K562 (cell line): Measurements from ENCODE around the gene ANAPC16. TPM values are rescaled to one million over a fixed set of nuclear protein-coding genes. Genes with fewer than 3 reads are reported as not detected.

Experiments
- BCL6 ChIP-seq: fragments of 250-450 bp; sonication (Bioruptor Pico); IDR thresholded peaks from 2 replicates; pipeline ENCODE4 v1.4.0; 2020
- C11orf30 ChIP-seq: fragments of 450-650 bp; IDR thresholded peaks from 2 replicates; pipeline ENCODE4 v1.6.1; 2016; ENCODE audit warnings: low read depth, mild to moderate bottlenecking
- CBX8 ChIP-seq: fragments of 200-600 bp; sonication (generic); IDR thresholded peaks from 2 replicates; pipeline ENCODE4 v1.6.1; 2012; ENCODE audit warnings: borderline replicate concordance, mixed run types, low read depth, mild to moderate bottlenecking, moderate library complexity, mixed read lengths, low read length, control low read depth, inconsistent platforms; ENCODE audit not compliant: poor library complexity, severe bottlenecking; ENCODE audit errors: extremely low read depth
- CREM ChIP-seq: IDR thresholded peaks from 2 replicates; pipeline ENCODE4 v1.6.1; 2014; ENCODE audit warnings: antibody characterized with exemption, low read depth
- E2F3 ChIP-seq: fragments of 250-450 bp; sonication (Bioruptor Pico); IDR thresholded peaks from 2 replicates; pipeline ENCODE4 v1.4.0; 2020; ENCODE audit warnings: mild to moderate bottlenecking
- GATAD2B ChIP-seq: fragments of 450-650 bp; IDR thresholded peaks from 2 replicates; pipeline ENCODE4 v1.6.1; 2017; ENCODE audit warnings: mild to moderate bottlenecking, borderline replicate concordance
- ILF3 ChIP-seq: fragments of 450-650 bp; IDR thresholded peaks from 2 replicates; pipeline ENCODE4 v1.6.1; 2018; ENCODE audit warnings: antibody characterized with exemption, mild to moderate bottlenecking, moderate library complexity, borderline replicate concordance
- KLF13 ChIP-seq: fragments of 450-650 bp; IDR thresholded peaks from 2 replicates; pipeline ENCODE4 v1.6.1; 2016; ENCODE audit warnings: missing genetic modification characterization, low read depth, mild to moderate bottlenecking, missing compliant biosample characterization, moderate library complexity, borderline replicate concordance
- MAFK ChIP-seq: IDR thresholded peaks from 2 replicates; pipeline ENCODE4 v1.6.1; 2011; ENCODE audit warnings: low read length, improper control_type of control experiment
- MEF2D ChIP-seq: conservative IDR thresholded peaks from 2 replicates; pipeline ENCODE4 v1.6.1; 2016; ENCODE audit warnings: low read depth, missing genetic modification characterization, missing compliant biosample characterization
- NFIX ChIP-seq: fragments of 250-450 bp; sonication (Bioruptor Pico); IDR thresholded peaks from 2 replicates; pipeline ENCODE4 v1.4.0; 2020; ENCODE audit warnings: low read depth, mild to moderate bottlenecking, moderate library complexity
- NFRKB ChIP-seq: fragments of 450-650 bp; IDR thresholded peaks from 2 replicates; pipeline ENCODE4 v1.6.1; 2016; ENCODE audit warnings: low read depth
- SIX5 ChIP-seq, 2 experiments: IDR thresholded peaks; 2 replicates each; pipeline ENCODE4 v1.6.1; 2011; ENCODE audit warnings: low read length in 2 of 2, borderline replicate concordance in 1 of 2, low read depth in 1 of 2, mild to moderate bottlenecking in 1 of 2, moderate library complexity in 1 of 2; ENCODE audit not compliant: insufficient read depth in 1 of 2
- SLC30A9 ChIP-seq: fragments of 250-450 bp; sonication (Bioruptor Pico); IDR thresholded peaks from 2 replicates; pipeline ENCODE4 v1.8.0; 2022; ENCODE audit warnings: mild to moderate bottlenecking, moderate library complexity
- SMARCA5 ChIP-seq: fragments of 450-650 bp; IDR thresholded peaks from 2 replicates; pipeline ENCODE4 v1.6.1; 2016
- SMARCE1 ChIP-seq: fragments of 450-650 bp; IDR thresholded peaks from 2 replicates; pipeline ENCODE4 v1.7.1; 2016; ENCODE audit warnings: mild to moderate bottlenecking
- TEAD4 ChIP-seq, 2 experiments: sonication (generic) in 1 of 2; formaldehyde crosslinking in 1 of 2; IDR thresholded peaks; 2 replicates each; pipeline versions ENCODE4 v1.6.1 to v1.8.0; 2012 to 2022; ENCODE audit warnings: borderline replicate concordance in 1 of 2, inconsistent platforms in 1 of 2, low read length in 1 of 2, mild to moderate bottlenecking in 1 of 2, missing genetic modification reagents in 1 of 2
- ZBTB5 ChIP-seq: fragments of 450-650 bp; IDR thresholded peaks from 2 replicates; pipeline ENCODE4 v1.6.1; 2017; ENCODE audit warnings: antibody characterized with exemption
- ZFP1 ChIP-seq: fragments of 450-650 bp; formaldehyde crosslinking; IDR thresholded peaks from 2 replicates; pipeline ENCODE4 v1.4.0; 2020; ENCODE audit warnings: mild to moderate bottlenecking, mixed read lengths
- ZNF140 ChIP-seq: fragments of 250-450 bp; sonication (Bioruptor Pico); IDR thresholded peaks from 2 replicates; pipeline ENCODE4 v1.8.0; 2021; ENCODE audit warnings: moderate library complexity, mild to moderate bottlenecking, inconsistent platforms
- ZNF324 ChIP-seq: fragments of 250-450 bp; sonication (Bioruptor Pico); IDR thresholded peaks from 2 replicates; pipeline ENCODE4 v1.4.0; 2020; ENCODE audit warnings: mild to moderate bottlenecking
- ZSCAN32 ChIP-seq: fragments of 450-650 bp; formaldehyde crosslinking; IDR thresholded peaks from 2 replicates; pipeline ENCODE4 v1.4.0; 2020; ENCODE audit warnings: mild to moderate bottlenecking, moderate library complexity
- polyA plus RNA-seq, 8 experiments: library from polyadenylated mRNA; depleted of rRNA in 4 of 8; stranded (reverse) in 5 of 8; unstranded in 3 of 8; fragments of >200 nt; fragmentation: Nextera tagmentation in 2 of 8; fragmentation: Illumina TruSeq in 1 of 8; extraction: Ambion mirVana in 2 of 8; extraction: Trizol in 1 of 8; gene quantifications; 2 replicates each; pipeline versions ENCODE4 v1.2.1 to v1.2.3, GENCODE V29; 2011 to 2014; ENCODE audit warnings: inconsistent platforms in 1 of 8, missing spikeins in 1 of 8
- total RNA-seq, 7 experiments: library from RNA; depleted of rRNA in 6 of 7; stranded (reverse); fragments of >200 nt in 6 of 7; fragmentation: Illumina TruSeq in 2 of 7; extraction: Trizol in 2 of 7; gene quantifications; 2 replicates each; pipeline versions ENCODE4 v1.2.1 to v1.2.3, GENCODE V29; 2011 to 2021; ENCODE audit warnings: low replicate concordance in 1 of 7
- TF ChIP-seq, protein P1 (sequence below): fragments of 250-450 bp; sonication (Bioruptor Pico); IDR thresholded peaks from 2 replicates; pipeline ENCODE4 v1.8.0; 2021; ENCODE audit warnings: moderate library complexity, mild to moderate bottlenecking, inconsistent platforms

ANAPC16 gene
- total and polyA plus RNA-seq, 9 of the 15 experiments (the other 6 are each of a cell fraction or from before 2014, with no cell fraction given) = 42.6 to 208 (median 108) TPM

DNA sequence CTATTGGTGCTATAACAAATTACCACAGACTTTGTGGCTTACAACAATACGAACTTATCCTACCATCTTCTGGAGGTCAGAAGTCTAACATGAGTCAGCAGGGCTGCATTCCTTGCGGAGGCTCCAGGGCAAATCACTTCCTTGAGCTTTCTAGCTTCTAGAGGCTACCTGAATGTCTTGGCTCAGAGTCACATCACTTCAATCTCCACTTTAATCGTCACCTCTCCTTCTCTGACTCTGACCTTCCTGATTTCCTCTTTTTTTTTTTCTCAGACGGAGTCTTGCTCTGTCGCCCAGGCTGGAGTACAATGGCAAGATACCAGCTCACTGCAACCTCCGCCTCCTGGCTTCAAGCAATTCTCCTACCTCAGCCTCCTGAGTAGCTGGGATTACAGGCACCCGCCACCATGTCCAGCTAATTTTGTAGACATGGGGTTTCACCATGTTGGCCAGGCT, 44.6 kb upstream of the ANAPC16 start (continued):
- TF ChIP-seq TEAD4 (IDR thresholded peaks at IDR 0.05; ENCODE audit: low read length) (peak; percentile 80), TEAD4 (CRISPR knock-in tag; IDR thresholded peaks at IDR 0.05; ENCODE audit: borderline replicate concordance) (no peak), MAFK (peak; percentile 61; the same call in 1 of the 2 replicates), BCL6 (CRISPR knock-in tag) (no peak), MEF2D (tag) (no peak), CBX8 (no peak), ZFP1 (no peak), ZNF324 (CRISPR knock-in tag) (no peak), ZNF140 (CRISPR knock-in tag) (no peak), ILF3 (no peak), ZBTB5 (no peak), E2F3 (CRISPR knock-in tag) (no peak), SLC30A9 (CRISPR knock-in tag) (no peak), NFRKB (no peak), NFIX (no peak), SMARCE1 (peak; percentile 68; the same call in 1 of the 2 replicates), SMARCA5 (peak; percentile 53; the same call in 1 of the 2 replicates), SIX5 (IDR thresholded peaks at IDR 0.05; ENCODE audit: borderline replicate concordance in 1 of 2, insufficient read depth in 1 of 2, low read depth in 1 of 2, low read length in 2 of 2) (no peak), ZSCAN32 (no peak), C11orf30 (peak; percentile 87), CREM (no peak), GATAD2B (no peak), KLF13 (no peak)
- TF ChIP-seq, protein P1, sequence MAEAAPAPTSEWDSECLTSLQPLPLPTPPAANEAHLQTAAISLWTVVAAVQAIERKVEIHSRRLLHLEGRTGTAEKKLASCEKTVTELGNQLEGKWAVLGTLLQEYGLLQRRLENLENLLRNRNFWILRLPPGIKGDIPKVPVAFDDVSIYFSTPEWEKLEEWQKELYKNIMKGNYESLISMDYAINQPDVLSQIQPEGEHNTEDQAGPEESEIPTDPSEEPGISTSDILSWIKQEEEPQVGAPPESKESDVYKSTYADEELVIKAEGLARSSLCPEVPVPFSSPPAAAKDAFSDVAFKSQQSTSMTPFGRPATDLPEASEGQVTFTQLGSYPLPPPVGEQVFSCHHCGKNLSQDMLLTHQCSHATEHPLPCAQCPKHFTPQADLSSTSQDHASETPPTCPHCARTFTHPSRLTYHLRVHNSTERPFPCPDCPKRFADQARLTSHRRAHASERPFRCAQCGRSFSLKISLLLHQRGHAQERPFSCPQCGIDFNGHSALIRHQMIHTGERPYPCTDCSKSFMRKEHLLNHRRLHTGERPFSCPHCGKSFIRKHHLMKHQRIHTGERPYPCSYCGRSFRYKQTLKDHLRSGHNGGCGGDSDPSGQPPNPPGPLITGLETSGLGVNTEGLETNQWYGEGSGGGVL (CRISPR knock-in tag) = no peak
